ENCODE results near the gene BRINP1. TPM values are rescaled to one million over a fixed set of nuclear protein-coding genes. Genes with fewer than 3 reads are reported as not detected.

The BRINP1 gene
- total RNA-seq, 2 experiments from 2014 or later, result not detected

DNA sequence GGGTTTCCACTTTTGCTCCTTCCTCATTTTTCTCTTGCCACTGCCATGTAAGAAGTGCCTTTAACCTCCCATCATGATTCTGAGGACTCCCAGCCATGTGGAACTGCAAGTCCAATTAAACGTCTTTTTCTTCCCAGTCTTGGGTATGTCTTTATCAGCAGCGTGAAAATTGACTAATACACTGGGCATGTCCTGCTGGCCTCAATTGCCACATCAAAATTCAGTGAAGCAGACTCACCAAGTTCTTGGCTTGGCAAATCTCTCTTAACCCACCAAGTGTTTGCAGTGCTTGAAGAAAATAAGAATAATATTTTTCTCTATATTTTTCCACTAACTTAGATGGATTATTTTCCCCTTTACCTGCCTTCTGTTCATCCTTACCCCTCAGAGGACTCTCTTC, 212.0 kb downstream of the BRINP1 start:
- Mint-ChIP-seq H3K36me3 (ENCODE audit: low read depth) (no peaks in the 10 kb centered on the region), H3K4me3 (no peak overlapping the region), H3K9me3 (no peaks in the 10 kb centered on the region), H3K27me3 (no peaks in the 10 kb centered on the region), H3K4me1 (no peaks in the 10 kb centered on the region), H3K27ac (no peak overlapping the region)
- ChIA-PET POLR2A (no interaction called here), CTCF (no interaction called here)
- DNase-seq, result no peak

DNA sequence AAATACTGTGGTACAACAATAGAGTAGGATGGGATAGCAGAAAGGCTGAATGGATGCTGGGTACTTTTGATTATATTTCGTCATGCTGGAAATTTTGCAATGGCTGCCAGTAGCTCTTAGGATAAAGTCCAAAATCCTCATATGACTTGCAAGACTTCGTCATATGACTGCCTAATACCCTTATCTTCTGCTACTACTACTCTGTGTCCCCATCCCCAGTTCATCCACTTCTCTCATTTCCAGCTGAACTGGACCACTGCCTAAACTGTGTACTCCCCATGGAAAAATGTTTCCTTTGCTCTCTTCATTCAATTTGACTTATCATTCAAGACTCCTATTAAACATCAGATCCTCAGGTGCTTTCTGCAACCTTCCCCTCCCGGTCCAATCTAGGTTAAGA, 212.9 kb downstream of the BRINP1 start:
- Mint-ChIP-seq H3K27me3 (no peaks in the 10 kb centered on the region), H3K4me1 (no peaks in the 10 kb centered on the region), H3K36me3 (ENCODE audit: low read depth) (no peaks in the 10 kb centered on the region), H3K4me3 (no peak overlapping the region), H3K27ac (no peak overlapping the region), H3K9me3 (no peaks in the 10 kb centered on the region)
- ChIA-PET CTCF (no interaction called here), POLR2A (no interaction called here)
- no peak for DNase-seq

DNA sequence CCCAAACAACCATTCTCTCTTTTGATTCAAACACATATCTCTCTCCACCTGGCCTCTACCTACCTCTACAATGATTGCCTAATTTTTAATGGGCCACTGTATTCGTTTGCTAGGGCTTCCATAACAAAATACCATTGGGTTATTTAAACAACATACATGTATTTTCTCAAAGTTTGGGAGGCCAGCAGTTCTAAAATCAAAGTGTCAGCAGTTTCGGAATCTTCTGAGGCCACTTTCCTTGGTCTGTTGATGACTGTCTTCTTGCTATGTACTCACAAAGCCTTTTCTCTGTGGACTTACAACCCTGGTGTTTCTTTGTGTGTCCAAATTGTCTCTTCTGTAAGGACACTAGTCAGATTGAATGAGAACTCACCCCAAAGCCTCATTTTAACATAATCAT, 214.7 kb downstream of the BRINP1 start:
- Mint-ChIP-seq H3K36me3 (ENCODE audit: low read depth) (no peaks in the 10 kb centered on the region), H3K27ac (no peak overlapping the region), H3K27me3 (no peaks in the 10 kb centered on the region), H3K4me1 (no peaks in the 10 kb centered on the region), H3K9me3 (no peaks in the 10 kb centered on the region), H3K4me3 (no peak overlapping the region)
- ChIA-PET POLR2A (no interaction called here), CTCF (no interaction called here)
- no peak for DNase-seq

DNA sequence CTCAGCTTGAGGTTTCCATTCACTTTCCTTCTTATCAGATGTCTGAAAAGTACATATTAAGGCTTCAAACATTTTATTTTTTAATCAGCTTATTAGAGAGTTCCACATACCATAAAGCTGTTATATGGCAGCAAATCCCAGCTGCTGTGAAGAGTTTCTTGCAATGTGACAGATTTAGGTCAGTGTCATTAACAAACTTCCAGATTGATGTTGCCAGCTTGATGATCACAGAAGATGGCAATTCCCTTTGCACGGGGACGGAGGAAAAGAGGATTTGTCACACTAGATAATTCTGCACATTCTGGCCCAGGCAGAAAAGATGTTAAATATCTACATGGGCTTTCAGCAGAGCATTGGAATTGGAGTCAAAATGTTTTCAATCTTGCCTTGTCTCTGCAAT, 215.8 kb downstream of the BRINP1 start:
- Mint-ChIP-seq H3K4me3 (no peak overlapping the region), H3K27ac (no peak overlapping the region), H3K27me3 (no peaks in the 10 kb centered on the region), H3K4me1 (no peaks in the 10 kb centered on the region), H3K9me3 (no peaks in the 10 kb centered on the region), H3K36me3 (ENCODE audit: low read depth) (no peaks in the 10 kb centered on the region)
- ChIA-PET CTCF (no interaction called here), POLR2A (no interaction called here)
- no peak for DNase-seq

DNA sequence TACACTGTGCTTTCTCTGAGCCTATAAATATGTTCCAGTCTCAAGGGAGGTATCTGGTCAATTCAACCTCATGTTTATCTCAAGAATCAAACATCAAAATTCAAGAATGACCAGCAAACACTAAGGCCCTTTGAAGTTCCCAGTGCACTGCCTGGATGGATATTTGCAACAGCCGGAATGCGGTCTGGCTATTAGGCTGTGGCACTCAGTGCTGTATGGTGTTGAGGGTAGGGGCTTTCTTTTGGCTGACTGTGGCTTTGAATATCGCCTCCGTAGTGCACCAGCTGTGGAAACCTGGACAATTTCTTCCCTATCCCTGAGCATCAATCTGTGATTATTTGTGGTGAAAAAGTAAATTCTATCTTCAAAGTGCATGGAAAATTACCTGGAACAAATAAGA, 220.4 kb downstream of the BRINP1 start:
- H3K27ac Mint-ChIP-seq, result no peak overlapping the region
- no peaks in the 10 kb centered on the region for H3K36me3 Mint-ChIP-seq (ENCODE audit: low read depth)
- H3K27me3 Mint-ChIP-seq, result no peaks in the 10 kb centered on the region
- CTCF ChIA-PET, result no interaction called here
- no peaks in the 10 kb centered on the region for H3K4me1 Mint-ChIP-seq
- no peak overlapping the region for H3K4me3 Mint-ChIP-seq
- H3K9me3 Mint-ChIP-seq, result no peaks in the 10 kb centered on the region
- POLR2A ChIA-PET, result no interaction called here
- no peak for DNase-seq

DNA sequence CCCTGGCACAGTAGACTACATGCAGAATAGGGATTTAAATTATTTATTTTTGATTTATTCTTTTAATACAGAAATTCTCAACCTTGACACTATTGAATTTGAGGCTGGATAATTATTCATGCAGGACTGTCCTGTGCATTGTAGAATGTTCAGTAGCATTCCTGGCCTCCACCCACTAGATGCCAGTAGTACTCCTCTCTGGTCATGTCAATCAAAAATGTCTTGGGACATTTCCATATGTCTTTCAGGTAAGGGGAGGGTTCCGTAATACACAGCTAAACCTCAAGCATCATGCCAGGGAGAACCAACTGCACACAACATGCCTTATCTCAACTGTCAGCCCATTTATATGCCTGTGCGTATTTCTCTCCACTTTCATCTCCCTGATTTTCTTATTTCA, 231.8 kb downstream of the BRINP1 start:
- Mint-ChIP-seq H3K4me3 (no peak overlapping the region), H3K36me3 (ENCODE audit: low read depth) (no peaks in the 10 kb centered on the region), H3K27me3 (no peaks in the 10 kb centered on the region), H3K27ac (no peak overlapping the region), H3K4me1 (no peaks in the 10 kb centered on the region), H3K9me3 (peaks cover 2% of the 10 kb centered on the region)
- POLR2A ChIA-PET, result no interaction called here
- CTCF ChIA-PET, result no interaction called here
- DNase-seq, result no peak

DNA sequence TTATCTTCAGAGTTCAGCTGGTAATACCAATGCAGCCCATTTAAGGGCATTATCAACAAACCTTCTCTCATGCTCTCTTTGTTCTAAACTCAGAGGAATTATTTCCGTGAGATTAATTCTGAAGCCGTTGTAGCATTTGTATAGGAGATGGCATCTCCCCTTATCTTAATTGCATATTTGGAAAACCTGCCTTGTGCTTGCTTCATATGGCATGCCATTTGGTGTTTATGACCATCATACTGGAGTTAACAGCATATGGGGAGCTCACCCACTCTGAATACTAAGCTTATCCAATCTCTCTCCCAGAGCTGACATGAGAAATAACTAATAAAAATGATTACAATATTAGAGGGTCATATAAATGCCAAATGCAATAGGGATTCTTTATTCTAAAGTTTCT, 243.2 kb downstream of the BRINP1 start:
- POLR2A ChIA-PET, result no interaction called here
- Mint-ChIP-seq H3K27me3 (no peaks in the 10 kb centered on the region), H3K4me1 (no peaks in the 10 kb centered on the region), H3K36me3 (ENCODE audit: low read depth) (no peaks in the 10 kb centered on the region), H3K4me3 (no peak overlapping the region), H3K9me3 (no peaks in the 10 kb centered on the region), H3K27ac (no peak overlapping the region)
- CTCF ChIA-PET, result no interaction called here
- DNase-seq, result no peak

DNA sequence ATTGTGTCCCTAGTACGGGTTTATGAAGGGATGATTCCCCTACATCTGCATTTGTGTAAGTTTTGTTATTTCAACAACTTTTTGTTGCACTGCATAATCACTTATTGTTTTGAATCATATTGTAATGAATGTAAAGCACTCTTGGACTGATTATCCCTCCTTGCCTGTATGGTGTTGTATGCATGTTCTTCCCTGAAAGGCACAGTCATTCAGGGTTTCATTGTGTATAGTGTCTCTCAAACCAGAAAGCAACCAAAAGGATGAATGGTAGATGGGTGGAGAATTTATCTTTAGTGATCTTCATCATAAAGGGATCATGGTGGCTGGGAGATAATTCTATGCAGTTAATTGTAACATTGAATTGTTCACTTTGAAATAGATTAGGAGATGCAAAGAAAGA, 247.3 kb downstream of the BRINP1 start:
- H3K36me3 Mint-ChIP-seq (ENCODE audit: low read depth), result no peaks in the 10 kb centered on the region
- H3K4me1 Mint-ChIP-seq, result no peaks in the 10 kb centered on the region
- no peaks in the 10 kb centered on the region for H3K9me3 Mint-ChIP-seq
- H3K27me3 Mint-ChIP-seq, result no peaks in the 10 kb centered on the region
- ChIA-PET CTCF (no interaction called here), POLR2A (no interaction called here)
- no peak for DNase-seq
- H3K4me3 Mint-ChIP-seq, result no peak overlapping the region
- no peak overlapping the region for H3K27ac Mint-ChIP-seq

DNA sequence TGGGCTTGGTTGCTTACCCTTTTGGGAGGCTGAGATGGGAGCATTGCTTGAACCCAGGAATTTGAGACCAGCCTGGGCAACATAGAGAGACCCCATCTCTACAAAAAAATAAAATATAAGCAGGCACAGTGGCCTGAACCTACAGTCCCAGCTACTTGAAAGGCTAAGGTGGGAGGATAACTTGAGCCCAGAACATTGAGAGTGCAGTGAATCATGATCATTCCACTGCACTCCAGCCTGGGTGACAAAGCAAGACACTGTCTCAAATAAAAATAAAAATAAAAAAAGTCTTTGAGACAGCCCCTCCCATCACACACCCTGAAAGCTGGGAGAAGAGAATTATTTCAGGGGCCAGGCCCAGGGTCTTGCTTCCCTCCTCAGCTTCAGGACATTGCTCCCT, 251.8 kb downstream of the BRINP1 start:
- Mint-ChIP-seq H3K4me3 (no peak overlapping the region), H3K27me3 (no peaks in the 10 kb centered on the region), H3K36me3 (ENCODE audit: low read depth) (no peaks in the 10 kb centered on the region), H3K27ac (no peak overlapping the region), H3K4me1 (no peaks in the 10 kb centered on the region), H3K9me3 (peaks cover 3% of the 10 kb centered on the region)
- no peak for DNase-seq
- CTCF ChIA-PET, result no interaction called here
- POLR2A ChIA-PET, result no interaction called here

Data from activated CD4-positive, alpha-beta T cell treated with anti-CD3 and anti-CD28 coated beads, Interleukin-2, amount 10 ng/mL, durations not matched to agents 7 days and 5 days (primary cell).